Adrenal gland (tissue), 5 donors: ENCODE results near the gene AKIRIN2.

Experiments
- CTCF ChIP-seq, 6 experiments: fragments of 450-650 bp in 4 of 6; fragments of 200-600 bp in 2 of 6; sonication (generic) in 1 of 6; IDR thresholded peaks; 1 replicate in 5 of 6; 2 replicates in 1 of 6; pipeline versions ENCODE4 v1.5.1 to v1.8.0; 2016 to 2021; ENCODE audit warnings: antibody characterized with exemption in 6 of 6, mild to moderate bottlenecking in 2 of 6, moderate library complexity in 1 of 6
- POLR2A ChIP-seq, 2 donors: fragments of 450-650 bp; IDR thresholded peaks; one replicate each; pipeline ENCODE4 v1.6.1; 2017; ENCODE audit warnings: antibody characterized with exemption in 2 of 2, mild to moderate bottlenecking in 2 of 2, moderate library complexity in 1 of 2
- donor health status: DM: no; HTN: no; CAD: no.

DNA sequence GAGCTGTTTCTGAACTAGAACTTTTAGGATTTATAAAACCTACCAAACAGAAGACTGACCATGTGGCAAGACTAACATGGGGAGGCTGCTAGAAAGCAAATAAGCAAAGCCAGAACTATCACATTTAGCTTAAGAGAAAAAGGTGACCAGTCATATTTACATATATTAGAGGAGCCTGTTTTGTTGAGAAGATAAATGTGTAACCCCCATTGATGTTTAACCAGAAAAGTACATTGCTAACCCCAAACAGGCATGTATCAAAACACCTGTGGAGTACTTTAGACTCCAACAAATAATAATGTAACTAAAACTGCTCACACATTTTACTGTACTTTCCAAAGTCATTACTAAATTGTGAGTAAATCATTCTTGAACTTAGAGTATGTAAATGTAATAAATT is 35.0 kb downstream of the AKIRIN2 start:
- no peak for TF ChIP-seq CTCF (IDR thresholded peaks at IDR 0.05)
- TF ChIP-seq POLR2A (IDR thresholded peaks at IDR 0.05), result no peak
